Measurements from ENCODE around the gene COP1. TPM values are rescaled to one million over a fixed set of nuclear protein-coding genes. Genes with fewer than 3 reads are reported as not detected.

The COP1 gene
- total RNA-seq, 2 donors from 2014 or later, result 58.1 to 60.7 TPM

- intact Hi-C loops (cut with DNase I, micrococcal nuclease), result no loop called here
- ATAC-seq, result no peak
- DNase-seq, result no peak
These were observed 271.9 kb downstream of the COP1 start for GRCh38 chr1:175935166-175935565.

GRCh38 chr1:175933801-175934200 lies 273.3 kb downstream of the COP1 start:
- ATAC-seq (no peak), DNase-seq (no peak)
- intact Hi-C loops (cut with DNase I, micrococcal nuclease), result no loop called here

- ATAC-seq, result no peak
- no peak for DNase-seq
- intact Hi-C loops (cut with DNase I, micrococcal nuclease), result no loop called here
These were observed 279.1 kb downstream of the COP1 start for GRCh38 chr1:175927944-175928343.

GRCh38 chr1:175922254-175922881 lies 284.7 kb downstream of the COP1 start:
- DNase-seq, result no peak
- no peak for ATAC-seq
- intact Hi-C loops (cut with DNase I, micrococcal nuclease), result no loop called here

GRCh38 chr1:175920381-175920780 lies 286.7 kb downstream of the COP1 start:
- intact Hi-C loops (cut with DNase I, micrococcal nuclease), result no loop called here
- ATAC-seq, result no peak

GRCh38 chr1:175919001-175919400 lies 288.1 kb downstream of the COP1 start:
- DNase-seq (no peak), ATAC-seq (no peak)
- intact Hi-C loops (cut with DNase I, micrococcal nuclease), result no loop called here

More at GRCh38 chr1:175920381-175920780, 286.7 kb downstream of the COP1 start:
- DNase-seq, result no peak

GRCh38 chr1:175918364-175918801 lies 288.7 kb downstream of the COP1 start:
- DNase-seq (no peak), ATAC-seq (no peak)
- intact Hi-C loops (cut with DNase I, micrococcal nuclease), result no loop called here

- ATAC-seq, result no peak
- no peak for DNase-seq
- intact Hi-C loops (cut with DNase I, micrococcal nuclease), result no loop called here
These were observed 293.0 kb downstream of the COP1 start for GRCh38 chr1:175914115-175914514.

- no peak for ATAC-seq
- intact Hi-C loops (cut with DNase I, micrococcal nuclease), result no loop called here
- no peak for DNase-seq
These were observed 295.9 kb downstream of the COP1 start for GRCh38 chr1:175911138-175911537.

GRCh38 chr1:175906370-175906769 lies 300.7 kb downstream of the COP1 start:
- no peak for ATAC-seq
- intact Hi-C loops (cut with DNase I, micrococcal nuclease), result no loop called here
- no peak for DNase-seq

GRCh38 chr1:175904808-175905207 lies 302.3 kb downstream of the COP1 start:
- intact Hi-C loops (cut with DNase I, micrococcal nuclease), result no loop called here
- no peak for ATAC-seq

GRCh38 chr1:175902281-175902680 lies 304.8 kb downstream of the COP1 start:
- no peak for DNase-seq
- intact Hi-C loops (cut with DNase I, micrococcal nuclease), result no loop called here
- ATAC-seq, result no peak

More at GRCh38 chr1:175904808-175905207, 302.3 kb downstream of the COP1 start:
- no peak for DNase-seq

GRCh38 chr1:175901076-175901836 lies 305.8 kb downstream of the COP1 start:
- DNase-seq (no peak), ATAC-seq (no peak)
- intact Hi-C loops (cut with DNase I, micrococcal nuclease), result no loop called here

GRCh38 chr1:175900171-175900570 lies 306.9 kb downstream of the COP1 start:
- DNase-seq (no peak), ATAC-seq (no peak)
- intact Hi-C loops (cut with DNase I, micrococcal nuclease), result no loop called here

- intact Hi-C loops (cut with DNase I, micrococcal nuclease), result no loop called here
- DNase-seq, result no peak
- no peak for ATAC-seq
These were observed 311.1 kb downstream of the COP1 start for GRCh38 chr1:175895966-175896365.

Data from left colon (tissue), 2 donors.